ENCODE data around the gene CHMP4B.

The CHMP4B gene

GRCh38 chr20:33900521-33901131, 89.5 kb downstream of the CHMP4B start:
- no peak for DNase-seq (ENCODE audit: low read depth)

DNA sequence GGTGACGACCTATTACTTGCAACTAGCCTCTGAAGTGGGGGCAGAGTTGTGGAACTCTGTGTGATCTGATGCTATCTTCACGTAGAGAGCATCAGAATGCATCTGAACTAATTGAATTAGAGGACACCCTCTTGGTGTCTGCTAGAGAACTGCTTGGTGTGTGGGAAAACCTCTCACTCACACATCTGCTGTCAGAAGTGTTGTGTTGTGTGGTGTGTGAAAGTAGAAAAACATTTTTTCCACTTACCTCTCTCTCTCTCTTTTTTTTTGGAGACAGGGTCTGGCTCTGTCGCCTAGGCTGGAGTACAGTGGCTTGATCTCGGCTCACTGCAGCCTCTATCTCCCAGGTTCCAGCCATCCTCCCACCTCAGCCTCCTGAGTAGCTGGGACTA, 90.0 kb downstream of the CHMP4B start:
- DNase-seq (ENCODE audit: low read depth) = no peak

- DNase-seq (ENCODE audit: low read depth) = no peak
Observed at GRCh38 chr20:33902011-33902410, 90.9 kb downstream of the CHMP4B start.
